OCI-LY1 (cell line): Measurements from ENCODE around the gene WNT11.

ENCODE experiments used
- H2AFZ ChIP-seq: fragments of 200-600 bp; sonication (generic), shearing (Covaris generic); 2 replicates; pipeline ENCODE4 v1.6.0; 2014; ENCODE audit warnings: antibody characterized with exemption, mild to moderate bottlenecking, low read length
- H3F3A ChIP-seq: fragments of 200-600 bp; sonication (generic), shearing (Covaris generic); 2 replicates; pipeline ENCODE4 v1.6.0; 2014; ENCODE audit warnings: mild to moderate bottlenecking, antibody characterized with exemption, low read length, moderate library complexity; ENCODE audit not compliant: insufficient read depth
- H3K27ac ChIP-seq: fragments of 200-600 bp; sonication (generic); 2 replicates; pipeline ENCODE4 v1.5.1; 2014; ENCODE audit warnings: low read length, mixed run types, mild to moderate bottlenecking, low read depth; ENCODE audit not compliant: poor library complexity, severe bottlenecking
- H3K27me3 ChIP-seq: fragments of 200-600 bp; sonication (generic); 2 replicates; pipeline ENCODE4 v1.6.0; 2014; ENCODE audit warnings: antibody characterized with exemption, mild to moderate bottlenecking, low read length, moderate library complexity; ENCODE audit not compliant: insufficient read depth
- H3K36me3 ChIP-seq: fragments of 200-600 bp; sonication (generic); 2 replicates; pipeline ENCODE4 v1.6.1; 2014; ENCODE audit warnings: mild to moderate bottlenecking, antibody characterized with exemption, low read length, moderate library complexity, mixed read lengths; ENCODE audit not compliant: insufficient read depth
- H3K4me1 ChIP-seq: fragments of 200-600 bp; sonication (generic); 2 replicates; pipeline ENCODE4 v1.5.1; 2014; ENCODE audit warnings: mild to moderate bottlenecking, low read length, moderate library complexity; ENCODE audit not compliant: insufficient read depth, severe bottlenecking
- H3K4me2 ChIP-seq: fragments of 200-600 bp; sonication (generic), shearing (Covaris generic); 2 replicates; pipeline ENCODE4 v1.6.1; 2014; ENCODE audit warnings: low read length
- H3K4me3 ChIP-seq: fragments of 200-600 bp; sonication (generic); 2 replicates; pipeline ENCODE4 v1.5.1; 2014; ENCODE audit warnings: low read length, low read depth, mild to moderate bottlenecking, mixed read lengths; ENCODE audit not compliant: poor library complexity, severe bottlenecking
- H3K79me2 ChIP-seq: fragments of 200-600 bp; shearing (Covaris generic); 2 replicates; pipeline ENCODE4 v1.6.1; 2016; ENCODE audit warnings: mixed run types, low read length, mixed read lengths; ENCODE audit not compliant: insufficient read depth
- H3K9ac ChIP-seq: fragments of 200-600 bp; sonication (generic), shearing (Covaris generic); 2 replicates; pipeline ENCODE4 v1.6.1; 2014; ENCODE audit warnings: mild to moderate bottlenecking, low read length, mixed read lengths
- H3K9me2 ChIP-seq: fragments of 200-600 bp; sonication (generic), shearing (Covaris generic); 2 replicates; pipeline ENCODE4 v1.6.1; 2014; ENCODE audit warnings: low read depth, mild to moderate bottlenecking, low read length, mixed read lengths
- H3K9me3 ChIP-seq: fragments of 200-600 bp; shearing (Covaris generic); 2 replicates; pipeline ENCODE4 v1.6.1; 2014; ENCODE audit warnings: low read length, mixed read lengths
- H4K20me1 ChIP-seq: fragments of 200-600 bp; sonication (generic), shearing (Covaris generic); 2 replicates; pipeline ENCODE4 v1.6.0; 2016; ENCODE audit warnings: mild to moderate bottlenecking, low read length; ENCODE audit not compliant: insufficient read depth
- EZH2 ChIP-seq: fragments of 200-600 bp; sonication (generic), shearing (Covaris generic); IDR thresholded peaks from 2 replicates; pipeline ENCODE4 v1.8.0; 2017; ENCODE audit warnings: borderline replicate concordance, mixed run types, mild to moderate bottlenecking, antibody characterized with exemption, low read length, moderate library complexity, mixed read lengths
- TF ChIP-seq, protein P1 (sequence below): fragments of 200-600 bp; sonication (generic), shearing (Covaris generic); IDR thresholded peaks from 2 replicates; pipeline ENCODE4 v1.5.1; 2017; ENCODE audit warnings: mild to moderate bottlenecking, antibody characterized with exemption, low read length, moderate library complexity, mixed read lengths

Gene WNT11

DNA sequence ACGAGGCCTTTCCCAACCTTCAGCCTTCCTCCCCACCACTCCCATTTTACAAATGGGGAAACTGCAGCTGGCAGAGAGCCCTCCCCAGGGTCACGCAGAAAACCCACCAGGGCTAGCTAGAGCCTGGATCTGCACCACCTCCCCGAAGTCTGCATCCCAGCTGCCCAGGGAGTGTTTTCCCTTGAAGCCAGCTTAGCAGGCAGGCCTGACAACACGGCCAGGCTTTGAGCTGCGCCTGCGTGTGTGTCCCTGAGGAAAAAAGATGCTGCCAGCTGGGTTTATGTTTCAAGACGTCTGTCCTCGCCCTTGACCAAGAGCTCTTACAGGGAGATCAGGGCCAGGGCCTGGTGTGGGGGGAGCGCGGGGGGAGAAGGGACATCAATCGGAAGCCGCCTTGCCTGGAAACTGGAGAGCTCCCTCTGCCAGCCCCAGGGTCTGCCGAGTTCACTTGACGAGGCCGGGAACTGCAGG lies 20.3 kb downstream of the WNT11 start:
- Histone ChIP-seq H3K9ac (no peak overlapping the region), H3K4me2 (no peak overlapping the region), H4K20me1 (no peaks in the 10 kb centered on the region), H3K4me3 (no peak overlapping the region), H3K9me2 (no peaks in the 10 kb centered on the region), H3K27ac (no peak overlapping the region), H3K9me3 (no peaks in the 10 kb centered on the region), H3K36me3 (no peaks in the 10 kb centered on the region), H2AFZ (no peak overlapping the region), H3K4me1 (no peaks in the 10 kb centered on the region), H3K79me2 (no peaks in the 10 kb centered on the region), H3F3A (no peaks in the 10 kb centered on the region), H3K27me3 (0 out of 2 replicates have a peak, but pooled peaks cover 6% of the 10 kb centered on the region)
- TF ChIP-seq EZH2: no peak
- TF ChIP-seq, protein P1, sequence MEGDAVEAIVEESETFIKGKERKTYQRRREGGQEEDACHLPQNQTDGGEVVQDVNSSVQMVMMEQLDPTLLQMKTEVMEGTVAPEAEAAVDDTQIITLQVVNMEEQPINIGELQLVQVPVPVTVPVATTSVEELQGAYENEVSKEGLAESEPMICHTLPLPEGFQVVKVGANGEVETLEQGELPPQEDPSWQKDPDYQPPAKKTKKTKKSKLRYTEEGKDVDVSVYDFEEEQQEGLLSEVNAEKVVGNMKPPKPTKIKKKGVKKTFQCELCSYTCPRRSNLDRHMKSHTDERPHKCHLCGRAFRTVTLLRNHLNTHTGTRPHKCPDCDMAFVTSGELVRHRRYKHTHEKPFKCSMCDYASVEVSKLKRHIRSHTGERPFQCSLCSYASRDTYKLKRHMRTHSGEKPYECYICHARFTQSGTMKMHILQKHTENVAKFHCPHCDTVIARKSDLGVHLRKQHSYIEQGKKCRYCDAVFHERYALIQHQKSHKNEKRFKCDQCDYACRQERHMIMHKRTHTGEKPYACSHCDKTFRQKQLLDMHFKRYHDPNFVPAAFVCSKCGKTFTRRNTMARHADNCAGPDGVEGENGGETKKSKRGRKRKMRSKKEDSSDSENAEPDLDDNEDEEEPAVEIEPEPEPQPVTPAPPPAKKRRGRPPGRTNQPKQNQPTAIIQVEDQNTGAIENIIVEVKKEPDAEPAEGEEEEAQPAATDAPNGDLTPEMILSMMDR: no peak

DNA sequence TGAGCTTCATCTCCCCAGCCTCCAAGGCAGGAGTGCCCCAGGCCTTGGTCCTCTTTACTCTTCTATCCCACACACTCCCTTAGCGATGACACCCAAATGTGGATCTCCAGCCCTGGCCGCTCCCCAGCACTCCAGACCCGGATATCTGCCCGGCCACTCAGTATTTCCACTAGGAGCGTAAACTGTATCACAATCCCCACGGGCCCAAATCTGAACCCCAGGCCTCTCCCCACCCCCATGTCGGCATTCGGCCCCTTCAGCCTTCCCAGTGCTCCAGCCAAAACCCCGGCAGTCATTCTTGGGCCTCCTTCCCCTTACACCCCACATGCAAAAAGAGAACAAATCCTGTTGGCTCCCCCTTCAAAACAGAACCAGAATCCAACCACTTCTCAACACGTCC lies 20.8 kb downstream of the WNT11 start:
- H3K27ac ChIP-seq: no peak overlapping the region
- no peaks in the 10 kb centered on the region for H3K9me3 ChIP-seq
- no peaks in the 10 kb centered on the region for H3K79me2 ChIP-seq
- no peak overlapping the region for H3K4me3 ChIP-seq
- no peaks in the 10 kb centered on the region for H4K20me1 ChIP-seq
- no peak for TF ChIP-seq EZH2
- TF ChIP-seq, protein P1: no peak
- no peaks in the 10 kb centered on the region for H3K4me1 ChIP-seq
- H3F3A ChIP-seq: no peaks in the 10 kb centered on the region
- no peak overlapping the region for H3K4me2 ChIP-seq
- H3K27me3 ChIP-seq: 0 out of 2 replicates have a peak, but pooled peaks cover 6% of the 10 kb centered on the region
- no peaks in the 10 kb centered on the region for H3K9me2 ChIP-seq
- no peaks in the 10 kb centered on the region for H3K36me3 ChIP-seq
- H2AFZ ChIP-seq: no peak overlapping the region
- H3K9ac ChIP-seq: no peak overlapping the region

DNA sequence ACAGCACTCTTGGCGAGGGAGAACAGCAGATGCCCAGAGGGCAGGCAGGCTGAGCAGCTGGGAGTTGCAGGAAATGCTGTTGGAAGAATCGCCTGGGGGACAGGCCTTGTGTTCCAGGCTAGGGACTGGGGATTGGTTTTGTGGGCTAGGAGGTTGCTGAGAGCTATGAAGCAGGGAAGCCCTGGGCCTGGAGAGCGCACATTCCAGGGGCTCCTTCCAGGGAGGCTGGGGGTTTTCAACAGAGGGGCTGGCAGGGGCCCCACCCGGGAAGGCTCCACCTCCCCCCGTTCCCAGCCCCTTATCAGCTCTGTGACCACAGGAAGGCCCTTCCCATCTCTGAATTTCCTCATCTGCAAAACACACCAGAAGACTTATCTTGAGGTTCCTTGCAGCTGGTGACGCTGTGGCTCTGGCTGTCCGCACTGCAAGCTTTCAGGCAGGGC lies 21.7 kb downstream of the WNT11 start:
- Histone ChIP-seq H3K36me3 (no peaks in the 10 kb centered on the region), H3K4me2 (no peak overlapping the region), H3K79me2 (no peaks in the 10 kb centered on the region), H3K4me3 (no peak overlapping the region), H3F3A (no peaks in the 10 kb centered on the region), H3K27ac (no peak overlapping the region), H3K27me3 (0 out of 2 replicates have a peak, but pooled peaks cover 6% of the 10 kb centered on the region), H3K9me3 (no peaks in the 10 kb centered on the region), H4K20me1 (no peaks in the 10 kb centered on the region), H3K9ac (no peak overlapping the region), H3K4me1 (no peaks in the 10 kb centered on the region), H2AFZ (no peak overlapping the region), H3K9me2 (no peaks in the 10 kb centered on the region)
- TF ChIP-seq, protein P1: no peak
- TF ChIP-seq EZH2: no peak
